ENCODE results near the gene ZNF831.

ZNF831 gene

GRCh38 chr20:59163631-59164530 lies at the start of gene ZNF831:
ZNF831 (plus strand) TSS chr20:59163821; CDS start chr20:59191020, 27,199 bp downstream.
- no peak for DNase-seq (ENCODE audit: low read depth, low spot score)

DNA sequence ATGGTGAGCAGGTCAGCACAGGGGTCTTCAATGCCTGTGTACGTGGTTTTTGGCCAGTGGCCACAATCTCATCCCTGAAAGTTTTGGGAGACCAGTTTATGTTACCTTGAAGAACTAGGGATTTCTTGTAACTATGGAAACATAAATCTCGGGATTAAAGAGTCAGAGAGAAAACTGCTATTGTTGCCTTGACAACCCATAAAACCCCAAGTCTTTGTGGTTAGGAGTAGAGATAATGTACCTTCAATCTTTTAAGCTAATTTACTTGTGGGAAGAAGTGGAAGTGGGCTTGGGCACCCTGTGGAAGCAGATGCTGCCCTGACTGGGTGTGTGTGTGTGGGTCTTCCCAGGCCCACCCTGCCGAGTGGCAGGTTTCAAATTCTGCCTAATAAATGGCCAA lies 46.1 kb upstream of the ZNF831 start:
- no peak for DNase-seq (ENCODE audit: low read depth, low spot score)

- DNase-seq (ENCODE audit: low read depth, low spot score): no peak
Observed at GRCh38 chr20:59118855-59119254, 44.8 kb upstream of the ZNF831 start.

GRCh38 chr20:59120491-59120890 lies 43.1 kb upstream of the ZNF831 start:
- DNase-seq (ENCODE audit: low read depth, low spot score): no peak

- no peak for DNase-seq (ENCODE audit: low read depth, low spot score)
Observed at GRCh38 chr20:59120919-59121318, 42.7 kb upstream of the ZNF831 start.

- DNase-seq (ENCODE audit: low read depth, low spot score): no peak
Observed at GRCh38 chr20:59121714-59122565, 41.7 kb upstream of the ZNF831 start.

DNA sequence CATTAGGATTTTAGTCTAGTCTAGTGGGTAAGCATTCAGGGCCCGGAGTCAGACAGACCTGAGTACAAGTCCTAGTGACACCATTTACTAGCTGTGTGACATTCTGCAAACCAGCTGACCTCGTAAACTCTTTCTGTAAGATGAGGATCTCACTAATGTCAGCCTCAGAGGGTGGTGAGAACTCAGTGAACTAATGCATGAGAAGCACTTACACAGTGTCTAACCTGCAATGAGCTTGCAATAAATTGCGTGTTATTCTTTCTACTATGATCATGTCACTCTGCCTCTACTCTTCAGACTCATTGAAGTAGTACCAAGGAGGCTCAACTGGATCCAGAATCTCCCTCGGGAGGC lies 41.1 kb upstream of the ZNF831 start:
- no peak for DNase-seq (ENCODE audit: low read depth, low spot score)

GRCh38 chr20:59123011-59123677 lies 40.5 kb upstream of the ZNF831 start:
- no peak for DNase-seq (ENCODE audit: low read depth, low spot score)

DNA sequence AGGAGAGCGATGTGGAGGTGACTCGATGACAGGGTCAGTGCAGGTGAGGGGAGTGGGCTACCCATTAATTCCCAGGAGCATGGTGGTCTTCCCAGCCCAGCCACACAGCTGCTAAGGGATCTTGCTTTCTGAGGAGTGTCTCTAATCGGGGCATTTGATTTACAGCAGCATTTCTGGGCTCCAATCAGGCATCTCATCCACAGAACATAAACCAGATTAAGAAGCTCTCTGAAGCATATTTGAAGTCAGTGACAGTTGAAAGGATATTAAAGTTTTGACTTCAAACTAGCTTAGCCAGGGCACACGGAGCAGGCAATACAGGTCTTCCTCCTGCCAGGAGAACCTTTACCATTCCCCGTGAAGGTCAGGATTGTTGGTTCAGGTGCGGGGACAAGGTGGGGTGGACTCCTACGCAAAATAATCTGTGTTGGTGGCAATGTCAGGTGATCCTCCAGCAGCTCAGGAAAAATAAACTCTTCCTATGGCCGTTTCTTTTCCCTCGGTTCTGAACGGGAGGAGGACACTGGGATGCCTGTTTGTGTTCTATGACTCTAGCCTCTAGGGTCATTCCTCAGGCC lies 39.9 kb upstream of the ZNF831 start:
- DNase-seq (ENCODE audit: low read depth, low spot score): no peak

GRCh38 chr20:59124296-59125029 lies 39.2 kb upstream of the ZNF831 start:
- DNase-seq (ENCODE audit: low read depth, low spot score): no peak

DNA sequence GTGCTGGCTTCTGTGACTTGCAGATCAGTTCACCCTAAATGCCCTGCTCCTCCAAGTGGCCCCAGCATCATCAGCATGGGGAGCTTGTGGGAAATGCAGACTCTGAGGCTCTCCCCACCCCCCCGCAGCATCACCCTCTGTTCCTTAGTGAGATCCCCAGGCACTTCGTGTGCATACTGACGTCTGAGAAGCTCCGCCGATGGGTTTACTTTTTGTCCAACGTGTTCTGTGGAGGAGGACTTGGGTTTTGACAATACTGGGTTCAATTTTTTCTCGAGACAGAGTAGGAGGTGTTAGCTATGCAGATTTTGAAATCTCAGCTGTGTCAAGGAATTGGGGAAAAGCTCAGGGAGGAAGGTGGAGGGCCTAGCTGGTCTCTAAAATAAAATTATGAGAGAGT lies 38.3 kb upstream of the ZNF831 start:
- no peak for DNase-seq (ENCODE audit: low read depth, low spot score)

GRCh38 chr20:59125836-59126235 lies 37.8 kb upstream of the ZNF831 start:
- DNase-seq (ENCODE audit: low read depth, low spot score): no peak

DNA sequence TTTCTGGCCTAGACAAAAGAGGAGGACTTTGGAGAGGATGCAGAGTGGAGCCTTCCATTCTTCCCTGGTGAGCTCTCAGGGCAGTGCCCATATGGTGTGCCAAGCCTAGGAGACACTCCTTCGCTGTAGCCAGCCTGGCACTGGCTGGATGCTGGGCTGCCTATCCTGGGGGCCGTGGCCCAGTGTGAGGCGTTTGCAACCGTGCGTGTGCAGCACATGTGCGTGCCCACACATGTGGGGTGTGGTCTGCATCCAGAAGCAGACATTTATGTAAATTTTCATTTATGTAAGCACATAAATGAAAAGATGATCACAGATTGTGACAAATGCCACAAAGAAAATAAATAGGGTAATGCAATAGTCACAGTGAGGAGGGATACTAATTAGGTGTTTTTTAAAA lies 35.8 kb upstream of the ZNF831 start:
- DNase-seq (ENCODE audit: low read depth, low spot score): no peak

GRCh38 chr20:59131551-59132285 lies 31.9 kb upstream of the ZNF831 start:
- DNase-seq (ENCODE audit: low read depth, low spot score): no peak

DNA sequence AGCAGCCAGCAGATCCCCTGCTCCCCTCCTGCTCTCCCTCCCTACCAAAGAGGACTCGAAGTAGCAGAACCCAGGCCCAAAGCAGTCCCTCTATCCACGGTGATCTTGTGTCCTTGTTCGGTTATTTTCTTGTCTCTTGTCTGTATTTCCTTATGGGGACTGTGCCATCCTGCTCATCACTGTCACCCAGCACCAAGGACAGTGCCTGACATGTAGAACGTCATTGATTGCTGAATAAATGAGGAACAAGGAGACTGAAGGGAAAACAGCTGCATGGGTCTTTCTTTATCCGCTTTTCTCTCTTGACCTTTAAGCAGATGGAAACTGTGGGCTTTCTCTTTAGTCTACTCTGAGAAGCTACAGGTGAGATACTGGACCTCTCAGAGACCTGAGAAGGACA lies 29.4 kb upstream of the ZNF831 start:
- no peak for DNase-seq (ENCODE audit: low read depth, low spot score)

DNA sequence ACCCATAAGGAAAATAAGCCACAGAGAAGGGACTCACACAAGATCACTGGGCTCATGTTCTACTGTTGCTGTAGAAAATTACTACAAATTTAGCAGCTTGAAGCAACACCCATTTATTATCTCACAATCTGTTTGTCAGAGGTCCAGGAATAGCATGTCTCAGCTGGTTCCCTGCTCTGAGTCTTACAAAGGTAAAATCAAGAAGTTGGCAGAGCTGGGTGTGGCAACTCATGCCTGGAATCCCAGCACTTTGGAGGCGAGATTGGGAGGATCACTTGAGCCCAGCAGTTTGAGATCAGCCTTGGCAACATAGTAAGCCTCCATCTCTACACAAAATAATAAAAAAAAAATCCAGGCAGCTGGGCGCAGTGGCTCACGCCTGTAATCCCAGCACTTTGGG lies 28.5 kb upstream of the ZNF831 start:
- DNase-seq (ENCODE audit: low read depth, low spot score): no peak

GRCh38 chr20:59136027-59136426 lies 27.6 kb upstream of the ZNF831 start:
- no peak for DNase-seq (ENCODE audit: low read depth, low spot score)

DNA sequence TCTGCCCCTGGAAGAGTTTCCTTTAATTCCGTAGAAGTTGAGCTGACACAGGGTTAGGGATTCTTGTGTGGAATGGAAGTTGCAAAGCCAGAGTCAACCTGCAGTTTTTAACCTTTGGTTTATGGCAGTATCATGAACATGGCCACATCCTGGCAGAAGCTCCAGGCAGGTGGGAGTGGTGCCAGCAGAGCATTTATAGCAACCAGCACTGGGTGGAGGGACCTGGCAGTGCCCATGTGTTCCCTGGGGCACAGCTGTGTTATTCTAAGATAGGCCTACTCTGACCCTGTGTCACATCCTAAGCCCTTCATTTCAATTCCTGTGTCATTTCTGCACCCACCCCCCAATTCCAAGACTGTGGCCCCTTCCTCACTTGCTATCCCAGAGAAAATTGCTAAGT lies 26.1 kb upstream of the ZNF831 start:
- no peak for DNase-seq (ENCODE audit: low read depth, low spot score)

DNA sequence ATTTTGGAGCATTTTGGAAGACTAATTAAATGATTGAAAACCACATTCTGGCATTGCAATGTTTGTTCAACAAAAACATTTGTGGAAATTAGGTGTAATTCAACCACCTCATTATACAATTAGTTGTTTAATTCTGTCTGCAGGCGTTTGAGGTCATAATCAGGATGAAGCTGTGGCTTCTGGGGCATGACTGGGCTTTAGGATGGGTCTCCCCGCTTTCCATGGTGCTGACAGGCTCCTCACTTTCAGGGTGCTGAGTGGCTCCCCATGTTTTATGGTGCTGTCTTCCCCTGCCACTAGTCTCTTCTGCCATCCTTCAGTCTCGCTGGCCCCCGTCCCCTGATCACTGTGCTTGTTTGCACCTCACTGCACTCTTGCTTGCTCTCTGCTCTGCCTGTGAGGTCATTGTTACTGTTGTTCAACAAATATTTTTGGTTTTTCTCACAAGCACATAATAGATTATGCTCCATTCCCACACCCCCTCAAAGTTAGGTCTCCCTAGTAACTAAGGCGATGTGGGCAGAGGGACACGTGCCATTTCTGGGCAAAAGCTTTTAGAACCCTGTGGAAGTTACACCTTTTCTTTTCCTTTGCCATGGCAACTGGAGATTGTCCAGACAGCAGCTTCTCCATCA lies 25.4 kb upstream of the ZNF831 start:
- DNase-seq (ENCODE audit: low read depth, low spot score): no peak

DNA sequence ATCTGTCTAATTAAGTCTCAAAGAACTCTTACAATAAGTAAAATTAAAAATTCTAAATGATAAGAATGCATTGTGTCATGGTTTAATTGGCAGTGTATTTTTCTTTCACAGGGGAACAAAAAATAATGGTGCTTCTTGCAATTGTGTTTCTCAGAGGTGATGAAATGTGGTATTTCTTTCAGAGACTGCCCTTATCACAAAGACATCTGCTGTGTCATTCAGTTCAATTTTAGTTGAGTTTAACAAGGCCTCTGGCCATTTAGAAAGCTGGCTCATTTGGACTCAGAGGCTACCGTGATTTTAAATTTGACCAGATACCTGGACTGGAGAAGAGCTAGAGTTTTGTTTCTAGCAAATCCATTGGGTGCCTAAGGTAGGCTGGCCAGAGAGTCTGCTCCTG lies 23.6 kb upstream of the ZNF831 start:
- DNase-seq (ENCODE audit: low read depth, low spot score): no peak
